DMS79 (cell line): Measurements from ENCODE around the gene IL6R.

ENCODE experiments used
- DNase-seq: peaks from one replicate; lab custom pipeline; 2025; lab: John Stamatoyannopoulos, UW

IL6R gene

DNA sequence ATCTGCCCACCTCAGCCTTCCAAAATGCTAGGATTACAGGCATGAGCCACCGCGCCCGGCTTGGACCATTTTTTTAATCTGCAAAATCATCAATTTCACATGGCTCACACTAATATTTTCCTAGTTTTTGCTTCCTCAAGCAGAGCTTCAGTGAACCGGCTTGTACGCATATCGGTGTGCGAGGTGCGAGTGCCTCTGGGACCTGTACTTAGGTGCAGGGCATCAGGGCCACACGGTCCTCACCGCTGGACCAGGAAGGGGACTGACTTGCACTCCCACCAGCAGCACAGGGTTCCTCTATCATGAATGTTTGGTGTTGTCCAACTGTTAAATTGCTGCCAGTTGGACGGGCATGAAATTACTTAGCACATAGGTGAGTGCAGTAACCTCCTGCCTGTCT is 112.5 kb downstream of the IL6R start:
- DNase-seq: no peak
